Activated B cell treated with CpG ODN at 0.5 μM for 24 hours (primary cell): ENCODE data around the gene CLIC4. TPM values are rescaled to one million over a fixed set of nuclear protein-coding genes. Genes with fewer than 3 reads are reported as not detected.
A peak's percentile ranks its signal among the peaks of the same experiment; 100 is the strongest.
"Not testable (repeated sequence)": the region's sequence is repeated elsewhere in the genome, so short reads cannot be mapped to it uniquely, and the experiment has no call there.

ENCODE experiments used
- ATAC-seq: fragments of 200-7000 bp; cut with Tn5 transposase; one replicate; pipeline ENCODE4 v1.10.0; 2021; ENCODE audit warnings: low read depth, mild to moderate bottlenecking, moderate library complexity
- CTCF ChIA-PET: fragments of 350-600 bp; sonication (Branson Sonifier 250); formaldehyde crosslinking; loops from one replicate; lab custom pipeline; 2021; ENCODE audit warnings: antibody characterized with exemption; lab: Charles Lee
- POLR2A ChIA-PET: fragments of 350-600 bp; sonication (Branson Sonifier 250); formaldehyde crosslinking; loops from one replicate; lab custom pipeline; 2021; ENCODE audit warnings: antibody characterized with exemption; lab: Charles Lee
- DNase-seq: peaks from one replicate; pipeline ENCODE4 v3.0.0; 2022
- H3K27ac Mint-ChIP-seq: one replicate; pipeline ENCODE4 v1.8.0; 2020; ENCODE audit warnings: mixed read lengths
- H3K27me3 Mint-ChIP-seq: one replicate; pipeline ENCODE4 v1.8.0; 2021; ENCODE audit warnings: mixed read lengths
- H3K36me3 Mint-ChIP-seq: one replicate; pipeline ENCODE4 v1.8.0; 2021; ENCODE audit warnings: low read depth, mixed read lengths
- H3K4me1 Mint-ChIP-seq: one replicate; pipeline ENCODE4 v1.8.0; 2021; ENCODE audit warnings: mixed read lengths
- H3K4me3 Mint-ChIP-seq: one replicate; pipeline ENCODE4 v1.8.0; 2020; ENCODE audit warnings: mild to moderate bottlenecking, mixed read lengths
- H3K9me3 Mint-ChIP-seq: one replicate; pipeline ENCODE4 v1.8.0; 2020; ENCODE audit warnings: mixed read lengths
- CTCF ChIP-seq: fragments of 200-600 bp; IDR thresholded peaks from one replicate; pipeline ENCODE4 v1.8.0; 2022; ENCODE audit warnings: antibody characterized with exemption, mild to moderate bottlenecking
- intact Hi-C: fragments of 100-400 bp; cut with micrococcal nuclease; formaldehyde crosslinking; loops from one replicate; pipeline ENCODE4 v1.15.1; 2024
- total RNA-seq: library from RNA; stranded (reverse); gene quantifications from 2 replicates; pipeline ENCODE4 v1.2.3, GENCODE V29; 2022

CLIC4 gene
- total RNA-seq, 1 donor from 2014 or later = 99.8 TPM

- POLR2A ChIA-PET = interaction anchor here (0.7 kb wide), 1 partner anchor 16 kb away, joined by 3 read pairs; no protein-coding TSS in a partner anchor
These were observed 23.7 kb upstream of the CLIC4 start for GRCh38 chr1:24721533-24721932.

GRCh38 chr1:24722073-24723035, 22.9 kb upstream of the CLIC4 start:
- H3K9me3 Mint-ChIP-seq, H3K27ac Mint-ChIP-seq, H3K36me3 Mint-ChIP-seq, H3K27me3 Mint-ChIP-seq, H3K4me1 Mint-ChIP-seq, DNase-seq, intact Hi-C loops, ATAC-seq: not testable (repeated sequence)
- ChIA-PET POLR2A (interaction anchor here (0.6 to 0.7 kb wide), 2 partner anchors 17 to 18 kb away, joined by 3 to 5 read pairs; no protein-coding TSS in a partner anchor), CTCF (interaction anchor here (1.4 kb wide), 1 partner anchor 34 kb away, joined by 4 read pairs; no protein-coding TSS in a partner anchor)
- H3K4me3 Mint-ChIP-seq = peak overlapping the region; percentile 56

More at GRCh38 chr1:24721533-24721932, 23.7 kb upstream of the CLIC4 start:
- intact Hi-C loops = no loop called here
- DNase-seq (no peak), ATAC-seq (no peak)
- H3K36me3 Mint-ChIP-seq = no peaks in the 10 kb centered on the region
- TF ChIP-seq CTCF = no peak
- no peak overlapping the region for H3K27ac Mint-ChIP-seq
- CTCF ChIA-PET = no interaction called here
- H3K4me1 Mint-ChIP-seq = peaks cover under 1% of the 10 kb centered on the region
- H3K27me3 Mint-ChIP-seq = no peaks in the 10 kb centered on the region
- H3K9me3 Mint-ChIP-seq = no peaks in the 10 kb centered on the region
- no peak overlapping the region for H3K4me3 Mint-ChIP-seq

- H3K4me3 Mint-ChIP-seq = no peak overlapping the region
- no peak overlapping the region for H3K27ac Mint-ChIP-seq
These were observed 20.7 kb upstream of the CLIC4 start for GRCh38 chr1:24724345-24725208.

GRCh38 chr1:24725209-24725651, 20.0 kb upstream of the CLIC4 start:
- no peak for TF ChIP-seq CTCF
- DNase-seq (no peak), ATAC-seq (no peak)
- ChIA-PET POLR2A (no interaction called here), CTCF (no interaction called here)
- Mint-ChIP-seq H3K4me3 (no peak overlapping the region), H3K4me1 (peaks cover 15% of the 10 kb centered on the region), H3K27ac (no peak overlapping the region), H3K27me3 (no peaks in the 10 kb centered on the region), H3K36me3 (no peaks in the 10 kb centered on the region), H3K9me3 (no peaks in the 10 kb centered on the region)
- intact Hi-C loops = no loop called here

More at GRCh38 chr1:24724345-24725208, 20.7 kb upstream of the CLIC4 start:
- Mint-ChIP-seq H3K9me3 (no peaks in the 10 kb centered on the region), H3K27me3 (no peaks in the 10 kb centered on the region), H3K36me3 (no peaks in the 10 kb centered on the region), H3K4me1 (peaks cover 15% of the 10 kb centered on the region)
- DNase-seq (no peak), ATAC-seq (no peak)
- POLR2A ChIA-PET = no interaction called here
- intact Hi-C loops = no loop called here
- TF ChIP-seq CTCF = no peak
- CTCF ChIA-PET = interaction anchor here (1.0 kb wide), 1 partner anchor 36 kb away, joined by 3 read pairs; no protein-coding TSS in a partner anchor

- intact Hi-C loops = no loop called here
- Mint-ChIP-seq H3K9me3 (no peaks in the 10 kb centered on the region), H3K27ac (peak overlapping the region; percentile 73), H3K27me3 (no peaks in the 10 kb centered on the region), H3K4me1 (peaks cover 23% of the 10 kb centered on the region), H3K4me3 (no peak overlapping the region), H3K36me3 (no peaks in the 10 kb centered on the region)
- ChIA-PET POLR2A (interaction anchor here (0.7 to 1.8 kb wide), 4 partner anchors 18 to 191 kb away, joined by 3 to 7 read pairs (median 4); partner anchors contain the start of genes CLIC4 and SRRM1), CTCF (interaction anchor here (1.1 to 1.2 kb wide), 2 partner anchors 104 to 108 kb away, joined by 3 to 5 read pairs; no protein-coding TSS in a partner anchor)
- DNase-seq = no peak
- ATAC-seq = no peak
- TF ChIP-seq CTCF = no peak
These were observed 18.5 kb upstream of the CLIC4 start for GRCh38 chr1:24726741-24727140.
